Naive thymus-derived CD8-positive, alpha-beta T cell (primary cell): ENCODE data around the gene CALHM1. TPM values are rescaled to one million over a fixed set of nuclear protein-coding genes. Genes with fewer than 3 reads are reported as not detected.
A peak's percentile ranks its signal among the peaks of the same experiment; 100 is the strongest.
"Not testable (repeated sequence)": the region's sequence is repeated elsewhere in the genome, so short reads cannot be mapped to it uniquely, and the experiment has no call there.

Source experiments
- ATAC-seq, 2 donors: fragments of 150-1000 bp; cut with Tn5 transposase in 1 of 2; sonication (Bioruptor Pico), chemical (Tn5 transposase) in 1 of 2; 1 replicate in 1 of 2; 2 replicates in 1 of 2; pipeline ENCODE4 v1.10.0; 2021; ENCODE audit warnings: mild to moderate bottlenecking in 2 of 2, moderate library complexity in 2 of 2
- POLR2A ChIA-PET: fragments of 350-600 bp; sonication (Branson Sonifier 250); formaldehyde crosslinking; loops from one replicate; lab custom pipeline; 2021; ENCODE audit warnings: antibody characterized with exemption; lab: Charles Lee
- DNase-seq, 10 donors: peaks; one replicate each; pipeline versions ENCODE4 v3.0.0 to v3.0.0-alpha.2; 2020 to 2022
- H3K27ac Mint-ChIP-seq, 10 donors: one replicate each; pipeline ENCODE4 v1.8.0; 2020 to 2022; ENCODE audit warnings: mild to moderate bottlenecking in 10 of 10, mixed read lengths in 10 of 10, moderate library complexity in 4 of 10, inconsistent platforms in 1 of 10
- H3K27me3 Mint-ChIP-seq, 5 donors: one replicate each; pipeline ENCODE4 v1.8.0; 2021 to 2022; ENCODE audit warnings: mixed read lengths in 5 of 5
- H3K36me3 Mint-ChIP-seq, 3 donors: one replicate each; pipeline ENCODE4 v1.8.0; 2020 to 2022; ENCODE audit warnings: mixed read lengths in 3 of 3, mild to moderate bottlenecking in 2 of 3, inconsistent platforms in 1 of 3
- H3K4me1 Mint-ChIP-seq, 4 donors: one replicate each; pipeline ENCODE4 v1.8.0; 2021 to 2022; ENCODE audit warnings: mixed read lengths in 4 of 4
- H3K4me3 Mint-ChIP-seq, 10 donors: one replicate each; pipeline ENCODE4 v1.8.0; 2020 to 2022; ENCODE audit warnings: mild to moderate bottlenecking in 10 of 10, mixed read lengths in 10 of 10, moderate library complexity in 6 of 10, inconsistent platforms in 1 of 10
- H3K9me3 Mint-ChIP-seq, 9 donors: one replicate each; pipeline ENCODE4 v1.8.0; 2020 to 2022; ENCODE audit warnings: mixed read lengths in 9 of 9, mild to moderate bottlenecking in 3 of 9, inconsistent platforms in 1 of 9, moderate library complexity in 1 of 9
- polyA plus RNA-seq, 3 donors: library from polyadenylated mRNA; unstranded; fragments of 300-500 nt; fragmentation: Illumina TruSeq; gene quantifications; one replicate each; pipeline ENCODE4 v1.2.3, GENCODE V29; 2021
- total RNA-seq, 8 experiments: library from RNA in 2 of 8; stranded (reverse) in 2 of 8; gene quantifications; one replicate each; pipeline ENCODE4 v1.2.3 and lab custom pipeline; 2021 to 2026

CALHM1 gene
- total and polyA plus RNA-seq, 5 experiments from 2014 or later, result 0.05 TPM; not detected in 4

GRCh38 chr10:103497161-103497915 lies 38.6 kb upstream of the CALHM1 start:
- Mint-ChIP-seq H3K27ac (no peak overlapping the region), H3K27me3 (peaks cover 13 to 63% (median 50%) of the 10 kb centered on the region in 5 donors), H3K36me3 (no peaks in the 10 kb centered on the region), H3K4me3 (no peak overlapping the region), H3K9me3 (no peaks in the 10 kb centered on the region), H3K4me1 (peaks cover 8 to 14% (median 9%) of the 10 kb centered on the region in 4 donors)
- peak in 1 of 10 donors; percentile 21 for DNase-seq
- POLR2A ChIA-PET, result no interaction called here
- ATAC-seq, result no peak

GRCh38 chr10:103495321-103495720 lies 36.6 kb upstream of the CALHM1 start:
- Mint-ChIP-seq H3K27ac (no peak overlapping the region), H3K4me3 (peak overlapping the region in 8 of 10 donors; percentile 33 to 70 (median 63)), H3K27me3 (peaks cover 8 to 54% (median 38%) of the 10 kb centered on the region in 5 donors), H3K9me3 (no peaks in the 10 kb centered on the region), H3K36me3 (no peaks in the 10 kb centered on the region), H3K4me1 (peaks cover 11 to 26% (median 19%) of the 10 kb centered on the region in 4 donors)
- no peak for ATAC-seq
- POLR2A ChIA-PET, result no interaction called here
- DNase-seq, result no peak

- no peaks in the 10 kb centered on the region for H3K36me3 Mint-ChIP-seq
- DNase-seq (peak in 6 of 10 donors; percentile 12 to 43 (median 24)), ATAC-seq (peak; percentile 45 to 49)
- H3K27me3 Mint-ChIP-seq, result peaks cover 7 to 46% (median 30%) of the 10 kb centered on the region in 5 donors
- POLR2A ChIA-PET, result no interaction called here
- H3K27ac Mint-ChIP-seq, result no peak overlapping the region
- H3K4me3 Mint-ChIP-seq, result peak overlapping the region; percentile 52 to 85 (median 67)
- peaks cover 14 to 35% (median 22%) of the 10 kb centered on the region in 4 donors for H3K4me1 Mint-ChIP-seq
- no peaks in the 10 kb centered on the region for H3K9me3 Mint-ChIP-seq
Observed at GRCh38 chr10:103493916-103494877, 35.5 kb upstream of the CALHM1 start.

GRCh38 chr10:103493362-103493915 lies 34.7 kb upstream of the CALHM1 start, which contains the start of gene NEURL1:
NEURL1 (plus strand) TSS chr10:103493705; CDS start chr10:103494388, 683 bp downstream.
- peak within 1 kb of the TSS; percentile 73 to 90 (median 81) for H3K4me3 Mint-ChIP-seq
- ATAC-seq, result peak; percentile 23 to 28
- H3K27ac Mint-ChIP-seq, result peak within 1 kb of the TSS in 4 of 10 donors; percentile 12 to 82 (median 29)
- H3K36me3 Mint-ChIP-seq, result no peaks in the 10 kb centered on the region
- H3K27me3 Mint-ChIP-seq, result peaks cover 7 to 46% (median 30%) of the 10 kb centered on the region in 5 donors
- H3K4me1 Mint-ChIP-seq, result peaks cover 14 to 35% (median 22%) of the 10 kb centered on the region in 4 donors
- POLR2A ChIA-PET, result interaction anchor here (0.6 kb wide), 2 partner anchors 41 to 659 kb away, joined by 3 to 5 read pairs; partner anchors contain the start of gene CALHM2
- no peaks in the 10 kb centered on the region for H3K9me3 Mint-ChIP-seq
- DNase-seq, result peak in 4 of 10 donors; percentile 15 to 29 (median 18)

DNA sequence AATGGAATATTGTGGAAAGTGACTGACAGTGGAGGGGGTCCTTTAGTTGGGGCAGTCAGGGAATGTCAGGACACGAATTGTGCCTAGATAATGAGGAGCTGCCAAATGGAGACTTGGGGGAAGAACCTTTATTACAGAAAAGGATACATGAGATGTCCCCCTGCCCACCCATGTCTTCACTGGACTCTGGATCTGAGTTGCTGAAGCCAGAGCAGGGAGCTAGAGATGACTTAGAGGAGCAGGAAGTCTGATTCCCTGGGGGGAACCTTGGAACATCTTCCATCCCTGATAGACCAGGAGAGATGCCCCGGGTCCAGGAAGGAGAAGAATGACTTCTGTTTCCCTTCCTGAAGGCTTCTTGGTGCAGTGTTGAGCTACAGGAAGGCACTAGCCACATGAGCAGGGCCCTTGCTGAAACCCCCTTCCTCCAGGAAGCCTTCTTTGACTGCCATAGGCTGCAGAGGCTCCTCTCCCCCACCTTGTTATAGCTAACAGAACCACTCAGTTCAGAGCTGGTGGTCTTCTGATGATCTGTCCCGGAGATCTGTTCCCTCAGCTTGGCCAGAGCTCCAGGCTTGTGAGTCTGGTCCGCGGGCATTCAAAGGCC lies 34.1 kb upstream of the CALHM1 start:
- peak overlapping the region in 2 of 10 donors; percentile 12 to 58 for H3K27ac Mint-ChIP-seq
- H3K4me3 Mint-ChIP-seq, result peak overlapping the region; percentile 56 to 90 (median 81)
- DNase-seq (no peak), ATAC-seq (no peak)
- peaks cover 7 to 45% (median 29%) of the 10 kb centered on the region in 5 donors for H3K27me3 Mint-ChIP-seq
- peaks cover 14 to 35% (median 22%) of the 10 kb centered on the region in 4 donors for H3K4me1 Mint-ChIP-seq
- no peaks in the 10 kb centered on the region for H3K9me3 Mint-ChIP-seq
- POLR2A ChIA-PET, result no interaction called here
- H3K36me3 Mint-ChIP-seq, result no peaks in the 10 kb centered on the region

DNA sequence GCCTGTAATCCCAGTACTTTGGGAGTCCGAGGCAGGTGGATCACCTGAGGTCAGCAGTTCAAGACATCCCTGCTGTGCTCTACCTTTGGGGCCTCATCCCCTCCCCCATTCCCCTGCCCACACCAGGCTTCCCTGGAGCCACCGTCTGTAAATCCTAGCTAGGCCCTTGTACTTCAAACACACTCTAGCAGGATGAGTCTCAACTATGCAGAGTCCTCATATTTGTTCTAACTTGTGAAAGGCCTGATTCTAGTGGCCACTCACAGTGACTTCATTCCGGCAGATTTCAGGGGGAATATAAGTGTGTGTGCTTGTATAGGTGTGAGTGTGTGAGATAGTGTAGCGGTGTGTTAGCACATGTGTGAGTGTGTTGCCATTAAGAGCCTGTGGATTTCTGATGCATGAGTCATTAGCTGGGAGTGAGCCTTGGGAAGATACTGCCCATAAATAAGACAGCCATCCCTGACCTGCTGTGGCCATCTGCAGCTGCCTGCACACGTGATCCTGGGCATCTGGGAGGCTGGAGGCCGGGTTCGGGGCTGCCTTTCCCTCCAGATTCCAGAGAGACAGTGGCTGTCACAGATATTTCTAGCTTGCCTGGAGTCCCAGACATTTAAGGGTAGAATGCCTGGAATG lies 33.1 kb upstream of the CALHM1 start:
- no peaks in the 10 kb centered on the region for H3K9me3 Mint-ChIP-seq
- ATAC-seq (no peak), DNase-seq (no peak)
- POLR2A ChIA-PET, result no interaction called here
- no peaks in the 10 kb centered on the region for H3K36me3 Mint-ChIP-seq
- H3K27me3 Mint-ChIP-seq, result peaks cover 7 to 37% (median 20%) of the 10 kb centered on the region in 5 donors
- H3K27ac Mint-ChIP-seq, result peak overlapping the region in 5 of 10 donors; percentile 1 to 67 (median 17)
- H3K4me1 Mint-ChIP-seq, result peaks cover 14 to 35% (median 22%) of the 10 kb centered on the region in 4 donors
- H3K4me3 Mint-ChIP-seq, result peak overlapping the region in 8 of 10 donors; percentile 11 to 85 (median 31)

- DNase-seq (no peak), ATAC-seq (peak; percentile 13 to 35)
- no peaks in the 10 kb centered on the region for H3K9me3 Mint-ChIP-seq
- peak overlapping the region in 1 of 10 donors; percentile 10 for H3K4me3 Mint-ChIP-seq
- POLR2A ChIA-PET, result no interaction called here
- peaks cover 14 to 35% (median 23%) of the 10 kb centered on the region in 4 donors for H3K4me1 Mint-ChIP-seq
- H3K36me3 Mint-ChIP-seq, result no peaks in the 10 kb centered on the region
- peak overlapping the region in 2 of 10 donors; percentile 11 to 15 for H3K27ac Mint-ChIP-seq
- peaks cover 5 to 32% (median 16%) of the 10 kb centered on the region in 5 donors for H3K27me3 Mint-ChIP-seq
Observed at GRCh38 chr10:103490986-103491314, 32.2 kb upstream of the CALHM1 start.

- POLR2A ChIA-PET, result no interaction called here
- H3K9me3 Mint-ChIP-seq, result no peaks in the 10 kb centered on the region
- H3K4me1 Mint-ChIP-seq, result peaks cover 6 to 27% (median 13%) of the 10 kb centered on the region in 4 donors
- DNase-seq (no peak), ATAC-seq (no peak)
- H3K36me3 Mint-ChIP-seq, result no peaks in the 10 kb centered on the region
- H3K27me3 Mint-ChIP-seq, result peaks cover 0 to 5% (median 0%) of the 10 kb centered on the region in 5 donors
- H3K27ac Mint-ChIP-seq, result no peak overlapping the region
- no peak overlapping the region for H3K4me3 Mint-ChIP-seq
Observed at GRCh38 chr10:103487410-103487708, 28.7 kb upstream of the CALHM1 start.

DNA sequence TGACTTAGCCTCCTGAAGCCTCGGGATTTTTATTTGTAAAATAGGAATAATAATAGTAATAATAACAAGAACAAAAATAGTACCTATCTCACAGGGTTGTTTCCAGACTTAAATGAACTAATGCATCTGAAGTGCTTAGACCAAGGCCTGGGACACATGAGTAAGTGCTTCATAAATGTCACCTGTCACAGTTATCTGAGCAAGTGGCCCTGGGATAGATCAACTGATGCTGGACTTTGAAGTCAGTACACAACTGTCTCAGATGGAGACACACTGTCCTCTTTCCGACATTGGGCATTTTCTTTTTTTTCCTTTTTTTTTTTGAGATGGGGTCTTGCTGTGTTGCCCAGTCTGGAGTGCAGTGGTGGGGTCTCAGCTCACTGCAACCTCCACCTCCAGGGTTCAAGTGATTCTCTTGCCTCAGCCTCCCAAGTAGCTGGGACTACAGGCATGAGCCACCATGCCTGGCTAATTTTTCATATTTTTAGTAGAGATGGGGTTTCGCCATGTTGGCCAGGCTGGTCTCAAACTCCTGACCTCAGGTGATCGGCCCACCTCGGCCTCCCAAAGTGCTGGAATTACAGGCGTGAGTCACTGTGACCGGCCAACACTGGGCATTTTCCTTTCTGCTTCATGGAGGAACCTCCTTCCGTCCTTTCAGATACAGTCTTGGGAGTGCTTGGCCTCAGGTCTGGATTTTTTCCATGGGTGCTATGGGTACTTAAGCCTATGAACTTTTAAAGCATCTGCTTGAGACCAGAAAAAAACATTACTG lies 28.1 kb upstream of the CALHM1 start:
- not testable (repeated sequence) for H3K27ac Mint-ChIP-seq, ATAC-seq, H3K36me3 Mint-ChIP-seq, H3K27me3 Mint-ChIP-seq, H3K9me3 Mint-ChIP-seq, H3K4me3 Mint-ChIP-seq
- H3K4me1 Mint-ChIP-seq, result peaks cover 10 to 27% (median 15%) of the 10 kb centered on the region in 4 donors
- POLR2A ChIA-PET, result interaction anchor here (1.1 kb wide), 1 partner anchor 192 kb away, joined by 3 read pairs; no protein-coding TSS in a partner anchor
- DNase-seq, result peak in 1 of 10 donors; percentile 4

- ATAC-seq (peak; percentile 83 to 92), DNase-seq (peak in 7 of 10 donors; percentile 35 to 76 (median 63))
- Mint-ChIP-seq H3K4me3 (no peak overlapping the region), H3K36me3 (no peaks in the 10 kb centered on the region), H3K9me3 (no peaks in the 10 kb centered on the region), H3K27ac (peak overlapping the region in 1 of 10 donors; percentile 32), H3K4me1 (peaks cover 4 to 9% (median 5%) of the 10 kb centered on the region in 4 donors), H3K27me3 (peaks cover 0 to 2% (median 0%) of the 10 kb centered on the region in 5 donors)
- POLR2A ChIA-PET, result interaction anchor here (1.5 kb wide), 1 partner anchor 66 kb away, joined by 3 read pairs; no protein-coding TSS in a partner anchor
Observed at GRCh38 chr10:103481974-103482531, 23.4 kb upstream of the CALHM1 start.
